HepG2 (cell line): ENCODE data around the gene UNC5CL. TPM values are rescaled to one million over a fixed set of nuclear protein-coding genes. Genes with fewer than 3 reads are reported as not detected.

Experiments
- ATAC-seq: fragments of 200-7000 bp; cut with Tn5 transposase; 3 replicates; pipeline ENCODE4 v1.9.1; 2020; ENCODE audit warnings: mild to moderate bottlenecking, moderate library complexity
- BruUV-seq: library from RNA; stranded (reverse); fragments of 400-500 nt; replicated peaks from 2 replicates; lab custom pipeline; 2021; lab: Mats Ljungman, UMichigan
- CTCF ChIA-PET: fragments of 300-600 bp; formaldehyde crosslinking; extraction: SDS; loops from one replicate; lab custom pipeline; 2021; ENCODE audit warnings: low total read pairs, inconsistent platforms, low intra/inter-chr PET ratio; lab: Yijun Ruan, JAX
- POLR2A ChIA-PET: fragments of 350-600 bp; sonication (Branson Sonifier 250); formaldehyde crosslinking; loops from one replicate; lab custom pipeline; 2020; ENCODE audit warnings: antibody characterized with exemption, inconsistent platforms; lab: Yijun Ruan, JAX
- DNase-seq: peaks from one replicate; pipeline ENCODE4 v3.0.0-alpha.2; 2015; ENCODE audit warnings: low spot score
- FAIRE-seq: peaks from 3 replicates; lab custom pipeline; 2011; peaks lifted over from hg19 to GRCh38; lab: Jason Lieb, UNC
- H2AFZ ChIP-seq: one replicate; pipeline ENCODE4 v1.6.1; 2011; ENCODE audit warnings: low read length, inconsistent platforms
- H3K27ac ChIP-seq: fragments of 300-600 bp; 3 replicates; pipeline ENCODE4 v1.8.0; 2011; ENCODE audit warnings: mixed run types, mild to moderate bottlenecking, mixed read lengths, low read length, inconsistent platforms; ENCODE audit not compliant: insufficient read depth; ENCODE audit errors: extremely low read length
- H3K27me3 ChIP-seq, 2 experiments: fragments of 200-600 bp in 1 of 2; 2 replicates in 1 of 2; 3 replicates in 1 of 2; pipeline versions ENCODE4 v1.6.0 to v1.8.0; 2011; ENCODE audit warnings: low read length in 2 of 2, mild to moderate bottlenecking in 2 of 2, moderate library complexity in 2 of 2, inconsistent platforms in 1 of 2; ENCODE audit not compliant: insufficient read depth in 2 of 2, control insufficient read depth in 1 of 2
- H3K36me3 ChIP-seq, 2 experiments: fragments of 200-600 bp in 1 of 2; replicated peaks in 1 of 2; 2 replicates in 1 of 2; 3 replicates in 1 of 2; pipeline versions ENCODE4 v1.5.1 to v1.8.0; 2011; ENCODE audit warnings: low read length in 2 of 2, inconsistent platforms in 1 of 2; ENCODE audit not compliant: insufficient read depth in 2 of 2, control insufficient read depth in 1 of 2
- H3K4me1 ChIP-seq: 2 replicates; pipeline ENCODE4 v1.5.1; 2012; ENCODE audit warnings: low read length, inconsistent platforms; ENCODE audit not compliant: insufficient read depth
- H3K4me2 ChIP-seq: 2 replicates; pipeline ENCODE4 v1.6.0; 2011; ENCODE audit warnings: low read depth, low read length, inconsistent platforms
- H3K4me3 ChIP-seq, 3 experiments: fragments of 200-600 bp in 1 of 3; sonication (generic), shearing (Covaris generic) in 1 of 3; replicated peaks in 1 of 3; 2 replicates each; pipeline ENCODE4 v1.5.1; 2011 to 2016; ENCODE audit warnings: low read length in 3 of 3, inconsistent platforms in 2 of 3, low read depth in 2 of 3, mild to moderate bottlenecking in 2 of 3, control low read depth in 1 of 3, mixed read lengths in 1 of 3; ENCODE audit not compliant: insufficient read depth in 1 of 3
- H3K79me2 ChIP-seq: one replicate; pipeline ENCODE4 v1.6.1; 2011; ENCODE audit warnings: low read length, inconsistent platforms; ENCODE audit not compliant: insufficient read depth
- H3K9ac ChIP-seq: 2 replicates; pipeline ENCODE4 v1.6.0; 2011; ENCODE audit warnings: mild to moderate bottlenecking, low read depth, low read length, inconsistent platforms; ENCODE audit not compliant: insufficient read depth
- H3K9me3 ChIP-seq: 2 replicates; pipeline ENCODE4 v1.5.1; 2012; ENCODE audit warnings: mild to moderate bottlenecking, low read length
- H4K20me1 ChIP-seq: 2 replicates; pipeline ENCODE4 v1.6.0; 2011; ENCODE audit warnings: inconsistent platforms, mild to moderate bottlenecking, low read length, moderate library complexity; ENCODE audit not compliant: insufficient read depth
- AGO1 ChIP-seq: fragments of 200-400 bp; formaldehyde crosslinking; IDR thresholded peaks from 2 replicates; pipeline ENCODE4 v1.6.1; 2017; ENCODE audit warnings: mild to moderate bottlenecking, low read depth, low read length, moderate library complexity; ENCODE audit not compliant: poor library complexity, severe bottlenecking
- ATF7 ChIP-seq, 2 experiments: fragments of 450-650 bp in 1 of 2; sonication (generic) in 1 of 2; formaldehyde crosslinking in 1 of 2; IDR thresholded peaks; 2 replicates each; pipeline versions ENCODE4 v1.4.0 to v1.6.1; 2016 to 2020; ENCODE audit warnings: antibody characterized with exemption in 1 of 2, mild to moderate bottlenecking in 1 of 2, missing genetic modification reagents in 1 of 2
- ATF7-NPFF ChIP-seq: sonication (generic); formaldehyde crosslinking; IDR thresholded peaks from 2 replicates; pipeline ENCODE4 v1.8.1; 2023; ENCODE audit warnings: mild to moderate bottlenecking, low read depth, missing genetic modification reagents, moderate library complexity
- CEBPB ChIP-seq: IDR thresholded peaks from 2 replicates; pipeline ENCODE4 v1.6.1; 2011; ENCODE audit warnings: low read depth, low read length, improper control_type of control experiment, borderline replicate concordance
- GTF2F1 ChIP-seq: fragments of 150-350 bp; IDR thresholded peaks from 2 replicates; pipeline ENCODE4 v1.6.1; 2014; ENCODE audit warnings: low read length
- KLF15 ChIP-seq: sonication (generic); formaldehyde crosslinking; IDR thresholded peaks from 2 replicates; pipeline ENCODE4 v1.8.1; 2023; ENCODE audit warnings: borderline replicate concordance, mild to moderate bottlenecking, inconsistent platforms, missing genetic modification reagents, mixed read lengths
- ZFP62 ChIP-seq: sonication (generic); formaldehyde crosslinking; IDR thresholded peaks from 2 replicates; pipeline ENCODE4 v1.4.0; 2020; ENCODE audit warnings: missing genetic modification reagents
- ZNF766 ChIP-seq: sonication (generic); formaldehyde crosslinking; IDR thresholded peaks from 2 replicates; pipeline ENCODE4 v1.5.0; 2020; ENCODE audit warnings: missing genetic modification reagents, borderline replicate concordance
- in situ Hi-C: cut with HindIII; loops from 2 replicates; pipeline ENCODE4 v1.10.0; 2017; ENCODE audit warnings: low pct_unique_long_range_greater_than_20kb; ENCODE audit not compliant: extremely low pct_ligation_motif_present
- intact Hi-C: fragments of 100-400 bp; cut with micrococcal nuclease; formaldehyde crosslinking; loops from one replicate; pipeline ENCODE4 v1.10.0; 2022; ENCODE audit not compliant: unreplicated experiment
- polyA plus RNA-seq, 8 experiments: library from polyadenylated mRNA; depleted of rRNA in 3 of 8; stranded (reverse) in 7 of 8; unstranded in 1 of 8; fragments of >200 nt; fragmentation: Illumina TruSeq in 4 of 8; extraction: Trizol in 4 of 8; gene quantifications; 2 replicates each; pipeline versions ENCODE4 v1.2.1 to v1.2.3, GENCODE V29; 2011 to 2016; ENCODE audit warnings: low read depth in 4 of 8, missing spikeins in 1 of 8, mixed read lengths in 1 of 8; ENCODE audit not compliant: insufficient read depth in 1 of 8
- total RNA-seq, 5 experiments: library from RNA; depleted of rRNA; stranded (reverse); fragments of >200 nt; fragmentation: Illumina TruSeq; extraction: Trizol; gene quantifications; 2 replicates each; pipeline ENCODE4 v1.2.3, GENCODE V29; 2016; ENCODE audit warnings: low read depth in 1 of 5
- TF ChIP-seq, protein P1 (sequence below): sonication (generic); formaldehyde crosslinking; IDR thresholded peaks from 2 replicates; pipeline ENCODE4 v1.4.0; 2020; ENCODE audit warnings: missing genetic modification reagents

The UNC5CL gene
- total and polyA plus RNA-seq, 2 of the 13 experiments (the other 11 are each of a cell fraction or from before 2014, with no cell fraction given) = 2.4 to 2.5 TPM

DNA sequence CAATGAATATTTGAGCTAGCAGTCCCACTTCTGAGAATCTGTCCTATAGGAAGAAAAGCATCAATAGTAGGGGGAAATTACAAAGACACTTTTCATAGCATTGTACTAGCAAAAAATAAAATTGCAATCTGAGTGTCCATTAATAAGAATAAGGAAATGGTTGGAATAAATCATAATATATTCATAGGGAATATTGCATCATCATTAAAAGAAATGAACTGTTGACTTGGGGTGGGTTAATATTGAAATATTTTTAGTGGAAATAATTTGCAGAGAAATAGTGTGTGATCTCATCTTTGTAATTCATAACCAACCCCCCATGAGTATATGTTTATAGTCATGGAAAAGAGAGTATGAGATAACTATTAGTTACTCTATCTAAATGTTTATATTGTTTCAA is 46.2 kb upstream of the UNC5CL start:
- DNase-seq = no peak
- CTCF ChIA-PET = no interaction called here
- no peaks in the 10 kb centered on the region for H3K4me1 ChIP-seq
- peaks cover 22 to 79% of the 10 kb centered on the region in 2 experiments for H3K36me3 ChIP-seq
- POLR2A ChIA-PET = no interaction called here
- no peak for FAIRE-seq
- no peak overlapping the region for H3K4me3 ChIP-seq
- H4K20me1 ChIP-seq = no peaks in the 10 kb centered on the region; the same call in 1 of the 2 replicates
- H2AFZ ChIP-seq = no peak overlapping the region
- intact Hi-C loops = no loop called here
- in situ Hi-C loops = no loop called here
- TF ChIP-seq ZNF766 (CRISPR knock-in tag) = no peak
- no peak for TF ChIP-seq KLF15 (CRISPR knock-in tag)
- TF ChIP-seq ATF7-NPFF (CRISPR knock-in tag) = no peak
- TF ChIP-seq ZFP62 = no peak
- TF ChIP-seq AGO1 = no peak
- TF ChIP-seq ATF7 (IDR thresholded peaks at IDR 0.05) = peak; percentile 84
- TF ChIP-seq ATF7 (CRISPR knock-in tag; IDR thresholded peaks at IDR 0.05) = no peak
- peak; percentile 49; the same call in 1 of the 2 replicates for TF ChIP-seq CEBPB
- TF ChIP-seq, protein P1, sequence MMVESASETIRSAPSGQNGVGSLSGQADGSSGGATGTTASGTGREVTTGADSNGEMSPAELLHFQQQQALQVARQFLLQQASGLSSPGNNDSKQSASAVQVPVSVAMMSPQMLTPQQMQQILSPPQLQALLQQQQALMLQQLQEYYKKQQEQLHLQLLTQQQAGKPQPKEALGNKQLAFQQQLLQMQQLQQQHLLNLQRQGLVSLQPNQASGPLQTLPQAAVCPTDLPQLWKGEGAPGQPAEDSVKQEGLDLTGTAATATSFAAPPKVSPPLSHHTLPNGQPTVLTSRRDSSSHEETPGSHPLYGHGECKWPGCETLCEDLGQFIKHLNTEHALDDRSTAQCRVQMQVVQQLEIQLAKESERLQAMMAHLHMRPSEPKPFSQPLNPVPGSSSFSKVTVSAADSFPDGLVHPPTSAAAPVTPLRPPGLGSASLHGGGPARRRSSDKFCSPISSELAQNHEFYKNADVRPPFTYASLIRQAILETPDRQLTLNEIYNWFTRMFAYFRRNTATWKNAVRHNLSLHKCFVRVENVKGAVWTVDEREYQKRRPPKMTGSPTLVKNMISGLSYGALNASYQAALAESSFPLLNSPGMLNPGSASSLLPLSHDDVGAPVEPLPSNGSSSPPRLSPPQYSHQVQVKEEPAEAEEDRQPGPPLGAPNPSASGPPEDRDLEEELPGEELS (CRISPR knock-in tag) = no peak
- TF ChIP-seq GTF2F1 = no peak
- H3K9me3 ChIP-seq = no peaks in the 10 kb centered on the region
- peaks cover 14% of the 10 kb centered on the region for H3K79me2 ChIP-seq
- no peak for ATAC-seq
- H3K4me2 ChIP-seq = no peak overlapping the region
- no TSS peak for BruUV-seq
- H3K9ac ChIP-seq = no peak overlapping the region
- H3K27ac ChIP-seq = no peak overlapping the region
- H3K27me3 ChIP-seq = no peaks in the 10 kb centered on the region
